ENCODE measurements around the gene OBSCN. TPM values are rescaled to one million over a fixed set of nuclear protein-coding genes. Genes with fewer than 3 reads are reported as not detected.
A peak's percentile ranks its signal among the peaks of the same experiment; 100 is the strongest.

Gene OBSCN
- total RNA-seq, 4 donors from 2014 or later = 15.0 to 46.6 (median 34.4) TPM

DNA sequence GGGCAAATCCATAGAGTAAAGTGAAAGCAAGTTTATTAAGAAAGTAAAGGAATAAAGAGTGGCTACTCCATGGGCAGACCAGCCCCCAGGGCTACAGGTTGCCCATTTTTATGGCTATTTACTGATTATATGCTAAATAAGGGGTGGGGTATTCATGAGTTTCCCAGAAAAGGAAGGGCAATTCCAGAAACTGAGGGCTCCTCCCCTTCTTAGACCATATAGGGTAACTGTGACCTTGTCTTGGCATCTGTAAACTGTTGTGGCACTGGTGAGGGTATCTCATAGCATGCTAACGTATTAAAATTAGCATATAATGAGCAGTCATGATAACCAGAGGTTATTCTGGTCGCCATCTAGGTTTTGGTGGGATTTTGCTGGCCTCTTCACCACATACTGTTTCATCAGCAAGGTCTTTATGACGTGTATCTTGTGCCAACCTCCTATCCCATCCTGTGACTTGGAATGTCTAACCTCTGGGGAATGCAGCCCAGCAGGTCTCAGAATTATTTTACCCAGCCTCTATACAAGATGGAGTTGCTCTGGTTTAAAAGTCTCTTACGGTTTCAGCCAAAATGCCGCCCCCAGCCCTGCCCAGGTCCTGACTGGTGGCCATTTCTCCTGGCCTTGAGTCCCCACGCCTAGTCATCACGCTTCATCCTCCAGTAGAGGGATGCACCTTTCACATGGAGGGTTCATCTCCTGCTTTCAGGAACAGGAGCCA, 209.8 kb downstream of the OBSCN start:
- Histone ChIP-seq H3K36me3 (no peaks in the 10 kb centered on the region), H3K4me3 (no peak overlapping the region), H3K9me3 (no peaks in the 10 kb centered on the region), H3K27ac (no peak overlapping the region), H3K27me3 (peaks cover 11% of the 10 kb centered on the region), H3K4me1 (peaks cover 27% of the 10 kb centered on the region)
- TF ChIP-seq POLR2AphosphoS5 (IDR thresholded peaks at IDR 0.05) (no peak), POLR2A (IDR thresholded peaks at IDR 0.05) (no peak), EP300 (IDR thresholded peaks at IDR 0.05) (no peak)
- TF ChIP-seq, protein P1, sequence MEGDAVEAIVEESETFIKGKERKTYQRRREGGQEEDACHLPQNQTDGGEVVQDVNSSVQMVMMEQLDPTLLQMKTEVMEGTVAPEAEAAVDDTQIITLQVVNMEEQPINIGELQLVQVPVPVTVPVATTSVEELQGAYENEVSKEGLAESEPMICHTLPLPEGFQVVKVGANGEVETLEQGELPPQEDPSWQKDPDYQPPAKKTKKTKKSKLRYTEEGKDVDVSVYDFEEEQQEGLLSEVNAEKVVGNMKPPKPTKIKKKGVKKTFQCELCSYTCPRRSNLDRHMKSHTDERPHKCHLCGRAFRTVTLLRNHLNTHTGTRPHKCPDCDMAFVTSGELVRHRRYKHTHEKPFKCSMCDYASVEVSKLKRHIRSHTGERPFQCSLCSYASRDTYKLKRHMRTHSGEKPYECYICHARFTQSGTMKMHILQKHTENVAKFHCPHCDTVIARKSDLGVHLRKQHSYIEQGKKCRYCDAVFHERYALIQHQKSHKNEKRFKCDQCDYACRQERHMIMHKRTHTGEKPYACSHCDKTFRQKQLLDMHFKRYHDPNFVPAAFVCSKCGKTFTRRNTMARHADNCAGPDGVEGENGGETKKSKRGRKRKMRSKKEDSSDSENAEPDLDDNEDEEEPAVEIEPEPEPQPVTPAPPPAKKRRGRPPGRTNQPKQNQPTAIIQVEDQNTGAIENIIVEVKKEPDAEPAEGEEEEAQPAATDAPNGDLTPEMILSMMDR (IDR thresholded peaks at IDR 0.05) = no peak
- DNase-seq (ENCODE audit: low spot score in 2 of 2) = peak in 1 of 2 donors; percentile 47
- 55% methylated on average over 7 of the region's 7 CpGs for WGBS

DNA sequence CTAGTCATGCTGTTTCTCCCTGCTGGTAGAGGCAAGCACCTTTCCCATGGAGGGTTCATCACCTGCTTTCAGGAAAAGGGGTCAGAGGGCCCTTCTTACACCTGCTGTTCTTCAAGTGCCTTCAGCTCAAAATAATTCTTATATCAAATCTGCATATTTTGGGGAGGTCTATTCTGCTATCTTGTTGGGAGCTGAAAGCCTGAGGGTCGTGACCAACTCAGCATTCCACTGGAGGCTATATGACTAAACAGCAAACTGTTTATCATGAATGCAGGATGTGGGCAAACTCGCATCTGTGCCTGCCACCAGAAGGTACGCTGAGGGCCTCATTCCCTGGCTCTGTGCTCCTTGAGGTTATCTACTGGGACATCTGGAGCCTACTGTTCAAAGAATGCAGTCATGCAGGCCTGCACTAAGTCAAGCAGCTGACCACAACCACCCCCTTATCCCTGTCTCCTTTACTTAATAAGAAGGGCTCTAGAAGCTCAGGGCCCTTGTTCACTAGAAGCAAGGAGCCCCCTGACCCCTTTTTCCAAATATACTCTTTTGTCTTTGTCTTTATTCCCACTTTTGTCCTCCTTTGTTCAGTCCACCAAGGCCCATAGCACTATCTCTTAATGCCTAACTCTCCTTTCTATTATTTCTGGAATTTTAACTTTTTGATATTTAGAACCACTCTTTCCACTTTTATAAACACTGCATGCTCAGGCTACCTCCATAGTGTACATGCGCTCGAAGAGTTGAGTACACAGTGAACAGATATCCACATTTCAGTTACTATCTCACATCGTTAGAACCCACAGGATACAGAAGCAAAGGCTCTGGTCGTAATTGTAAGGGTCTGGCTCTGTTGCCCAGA, 213.4 kb downstream of the OBSCN start:
- Histone ChIP-seq H3K27me3 (peaks cover 5% of the 10 kb centered on the region), H3K4me1 (peaks cover 19% of the 10 kb centered on the region), H3K27ac (no peak overlapping the region), H3K9me3 (no peaks in the 10 kb centered on the region), H3K36me3 (no peaks in the 10 kb centered on the region), H3K4me3 (no peak overlapping the region)
- WGBS = 93% methylated on average over 5 of the region's 7 CpGs
- no peak for DNase-seq (ENCODE audit: low spot score in 2 of 2)
- TF ChIP-seq, protein P1 (IDR thresholded peaks at IDR 0.05) = no peak
- TF ChIP-seq POLR2A (IDR thresholded peaks at IDR 0.05) = no peak
- no peak for TF ChIP-seq EP300 (IDR thresholded peaks at IDR 0.05)
- no peak for TF ChIP-seq POLR2AphosphoS5 (IDR thresholded peaks at IDR 0.05)

DNA sequence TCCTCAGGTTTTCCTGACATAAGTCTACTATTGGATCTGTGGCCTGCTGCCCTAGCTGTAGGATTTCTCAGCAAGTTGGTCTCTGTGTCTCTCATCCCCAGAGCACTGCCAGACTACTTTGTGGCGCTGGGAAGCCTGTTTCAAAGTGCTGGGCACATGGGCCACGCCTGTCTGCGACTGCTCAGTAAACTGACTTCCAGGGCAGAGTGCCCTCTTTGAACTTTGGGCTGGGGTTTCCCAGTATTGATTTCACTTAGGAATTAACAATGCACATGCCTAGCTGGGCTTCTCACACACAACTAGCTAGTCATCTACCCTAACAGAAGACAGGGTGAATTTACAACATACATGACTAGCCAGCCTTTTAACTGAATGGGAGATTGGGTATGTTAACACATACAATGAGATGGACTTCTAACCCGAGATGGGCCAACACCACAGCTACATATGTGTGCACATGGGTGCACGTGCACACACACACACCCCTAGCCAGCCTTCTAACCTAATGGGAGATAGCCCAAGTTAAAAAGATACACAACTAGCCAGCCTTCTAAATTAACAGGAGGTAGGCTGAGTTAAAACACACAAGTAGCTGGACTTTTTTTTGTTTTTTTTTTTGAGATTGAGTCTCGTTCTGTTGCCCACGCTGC, 215.7 kb downstream of the OBSCN start:
- 81% methylated on average over 7 of the region's 7 CpGs for WGBS
- no peaks in the 10 kb centered on the region for H3K9me3 ChIP-seq
- no peaks in the 10 kb centered on the region for H3K36me3 ChIP-seq
- no peaks in the 10 kb centered on the region for H3K4me1 ChIP-seq
- no peaks in the 10 kb centered on the region for H3K27me3 ChIP-seq
- H3K4me3 ChIP-seq = no peak overlapping the region
- H3K27ac ChIP-seq = no peak overlapping the region
- TF ChIP-seq EP300 (IDR thresholded peaks at IDR 0.05) = no peak
- no peak for DNase-seq (ENCODE audit: low spot score in 2 of 2)

DNA sequence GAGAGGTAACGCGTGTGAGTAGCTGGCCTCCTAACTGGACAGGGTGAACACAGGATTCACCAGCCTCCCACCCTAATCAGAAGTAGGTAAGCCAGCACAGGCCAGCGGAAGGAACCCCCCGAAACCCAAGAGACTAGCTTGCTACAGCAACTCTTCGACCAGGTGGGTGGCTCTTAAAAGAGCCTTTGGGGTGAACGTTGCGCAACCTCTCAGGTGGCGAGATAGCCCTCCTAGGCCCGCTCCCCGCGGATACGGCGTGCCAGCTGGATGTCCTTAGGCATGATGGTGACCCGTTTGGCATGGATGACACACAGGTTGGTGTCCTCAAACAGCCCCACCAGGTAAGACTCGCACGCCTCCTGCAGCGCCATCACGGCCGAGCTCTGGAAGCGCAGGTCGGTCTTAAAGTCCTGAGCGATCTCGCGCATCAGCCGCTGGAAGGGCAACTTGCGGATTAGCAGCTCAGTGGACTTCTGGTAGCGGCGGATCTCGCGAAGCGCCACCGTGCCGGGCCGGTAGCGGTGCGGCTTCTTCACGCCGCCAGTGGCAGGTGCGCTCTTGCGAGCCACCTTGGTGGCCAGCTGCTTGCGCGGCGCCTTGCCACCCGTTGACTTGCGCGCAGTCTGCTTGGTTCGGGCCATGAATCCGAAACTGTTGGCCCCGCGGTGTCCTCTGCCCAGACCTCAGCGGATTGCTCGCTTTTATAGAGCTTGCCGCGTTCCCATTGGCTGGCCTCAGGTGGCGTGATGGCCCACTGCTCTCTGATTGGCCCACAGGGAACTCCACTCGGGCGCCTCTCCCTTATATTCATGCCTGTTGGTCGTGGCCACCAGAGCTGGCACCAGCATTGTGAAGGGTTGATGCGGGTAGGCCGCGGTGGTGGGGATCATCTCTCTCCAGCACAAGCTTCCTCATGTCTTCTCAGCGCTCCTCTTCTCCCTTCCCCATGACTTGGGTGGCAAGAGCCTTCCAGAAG, 217.1 kb downstream of the OBSCN start:
- Histone ChIP-seq H3K4me1 (no peaks in the 10 kb centered on the region), H3K4me3 (no peak overlapping the region), H3K9me3 (no peaks in the 10 kb centered on the region), H3K27ac (no peak overlapping the region), H3K27me3 (no peaks in the 10 kb centered on the region), H3K36me3 (no peaks in the 10 kb centered on the region)
- TF ChIP-seq POLR2AphosphoS5 (IDR thresholded peaks at IDR 0.05) (no peak), POLR2A (IDR thresholded peaks at IDR 0.05) (no peak), EP300 (IDR thresholded peaks at IDR 0.05) (no peak)
- TF ChIP-seq, protein P1 (IDR thresholded peaks at IDR 0.05) = no peak
- 96% methylated on average over 41 of the region's 62 CpGs for WGBS
- DNase-seq (ENCODE audit: low spot score in 2 of 2) = no peak

Measured in suprapubic skin (tissue), 4 donors.